HepG2 (cell line): ENCODE data around the gene FKBP10. TPM values are rescaled to one million over a fixed set of nuclear protein-coding genes. Genes with fewer than 3 reads are reported as not detected.

Experiments used
- ATAC-seq: fragments of 200-7000 bp; cut with Tn5 transposase; 3 replicates; pipeline ENCODE4 v1.9.1; 2020; ENCODE audit warnings: mild to moderate bottlenecking, moderate library complexity
- BruUV-seq: library from RNA; stranded (reverse); fragments of 400-500 nt; replicated peaks from 2 replicates; lab custom pipeline; 2021; lab: Mats Ljungman, UMichigan
- CTCF ChIA-PET: fragments of 300-600 bp; formaldehyde crosslinking; extraction: SDS; loops from one replicate; lab custom pipeline; 2021; ENCODE audit warnings: low total read pairs, inconsistent platforms, low intra/inter-chr PET ratio; lab: Yijun Ruan, JAX
- POLR2A ChIA-PET: fragments of 350-600 bp; sonication (Branson Sonifier 250); formaldehyde crosslinking; loops from one replicate; lab custom pipeline; 2020; ENCODE audit warnings: antibody characterized with exemption, inconsistent platforms; lab: Yijun Ruan, JAX
- DNase-seq: peaks from one replicate; pipeline ENCODE4 v3.0.0-alpha.2; 2015; ENCODE audit warnings: low spot score
- FAIRE-seq: peaks from 3 replicates; lab custom pipeline; 2011; peaks lifted over from hg19 to GRCh38; lab: Jason Lieb, UNC
- H2AFZ ChIP-seq: one replicate; pipeline ENCODE4 v1.6.1; 2011; ENCODE audit warnings: low read length, inconsistent platforms
- H3K27ac ChIP-seq: fragments of 300-600 bp; 3 replicates; pipeline ENCODE4 v1.8.0; 2011; ENCODE audit warnings: mixed run types, mild to moderate bottlenecking, mixed read lengths, low read length, inconsistent platforms; ENCODE audit not compliant: insufficient read depth; ENCODE audit errors: extremely low read length
- H3K27me3 ChIP-seq, 2 experiments: fragments of 200-600 bp in 1 of 2; 2 replicates in 1 of 2; 3 replicates in 1 of 2; pipeline versions ENCODE4 v1.6.0 to v1.8.0; 2011; ENCODE audit warnings: low read length in 2 of 2, mild to moderate bottlenecking in 2 of 2, moderate library complexity in 2 of 2, inconsistent platforms in 1 of 2; ENCODE audit not compliant: insufficient read depth in 2 of 2, control insufficient read depth in 1 of 2
- H3K36me3 ChIP-seq, 2 experiments: fragments of 200-600 bp in 1 of 2; replicated peaks in 1 of 2; 2 replicates in 1 of 2; 3 replicates in 1 of 2; pipeline versions ENCODE4 v1.5.1 to v1.8.0; 2011; ENCODE audit warnings: low read length in 2 of 2, inconsistent platforms in 1 of 2; ENCODE audit not compliant: insufficient read depth in 2 of 2, control insufficient read depth in 1 of 2
- H3K4me1 ChIP-seq: 2 replicates; pipeline ENCODE4 v1.5.1; 2012; ENCODE audit warnings: low read length, inconsistent platforms; ENCODE audit not compliant: insufficient read depth
- H3K4me2 ChIP-seq: 2 replicates; pipeline ENCODE4 v1.6.0; 2011; ENCODE audit warnings: low read depth, low read length, inconsistent platforms
- H3K4me3 ChIP-seq, 3 experiments: fragments of 200-600 bp in 1 of 3; sonication (generic), shearing (Covaris generic) in 1 of 3; replicated peaks in 1 of 3; 2 replicates each; pipeline ENCODE4 v1.5.1; 2011 to 2016; ENCODE audit warnings: low read length in 3 of 3, inconsistent platforms in 2 of 3, low read depth in 2 of 3, mild to moderate bottlenecking in 2 of 3, control low read depth in 1 of 3, mixed read lengths in 1 of 3; ENCODE audit not compliant: insufficient read depth in 1 of 3
- H3K79me2 ChIP-seq: one replicate; pipeline ENCODE4 v1.6.1; 2011; ENCODE audit warnings: low read length, inconsistent platforms; ENCODE audit not compliant: insufficient read depth
- H3K9ac ChIP-seq: 2 replicates; pipeline ENCODE4 v1.6.0; 2011; ENCODE audit warnings: mild to moderate bottlenecking, low read depth, low read length, inconsistent platforms; ENCODE audit not compliant: insufficient read depth
- H3K9me3 ChIP-seq: 2 replicates; pipeline ENCODE4 v1.5.1; 2012; ENCODE audit warnings: mild to moderate bottlenecking, low read length
- H4K20me1 ChIP-seq: 2 replicates; pipeline ENCODE4 v1.6.0; 2011; ENCODE audit warnings: inconsistent platforms, mild to moderate bottlenecking, low read length, moderate library complexity; ENCODE audit not compliant: insufficient read depth
- MTF2 ChIP-seq: sonication (generic); formaldehyde crosslinking; IDR thresholded peaks from 2 replicates; pipeline ENCODE4 v1.5.0; 2020; ENCODE audit warnings: missing genetic modification reagents, borderline replicate concordance
- NAIF1 ChIP-seq: sonication (generic); formaldehyde crosslinking; IDR thresholded peaks from 2 replicates; pipeline ENCODE4 v1.5.0; 2020; ENCODE audit warnings: mild to moderate bottlenecking, missing genetic modification reagents, borderline replicate concordance
- WGBS: methylation state at CpG from one replicate; pipeline ENCODE4 v1.1.6; 2017; ENCODE audit warnings: low lambda C conversion rate; 5-methylcytosine and 5-hydroxymethylcytosine counted together
- in situ Hi-C: cut with HindIII; loops from 2 replicates; pipeline ENCODE4 v1.10.0; 2017; ENCODE audit warnings: low pct_unique_long_range_greater_than_20kb; ENCODE audit not compliant: extremely low pct_ligation_motif_present
- intact Hi-C: fragments of 100-400 bp; cut with micrococcal nuclease; formaldehyde crosslinking; loops from one replicate; pipeline ENCODE4 v1.10.0; 2022; ENCODE audit not compliant: unreplicated experiment
- polyA plus RNA-seq, 8 experiments: library from polyadenylated mRNA; depleted of rRNA in 3 of 8; stranded (reverse) in 7 of 8; unstranded in 1 of 8; fragments of >200 nt; fragmentation: Illumina TruSeq in 4 of 8; extraction: Trizol in 4 of 8; gene quantifications; 2 replicates each; pipeline versions ENCODE4 v1.2.1 to v1.2.3, GENCODE V29; 2011 to 2016; ENCODE audit warnings: low read depth in 4 of 8, missing spikeins in 1 of 8, mixed read lengths in 1 of 8; ENCODE audit not compliant: insufficient read depth in 1 of 8
- total RNA-seq, 5 experiments: library from RNA; depleted of rRNA; stranded (reverse); fragments of >200 nt; fragmentation: Illumina TruSeq; extraction: Trizol; gene quantifications; 2 replicates each; pipeline ENCODE4 v1.2.3, GENCODE V29; 2016; ENCODE audit warnings: low read depth in 1 of 5
- TF ChIP-seq, protein P1 (sequence below): IDR thresholded peaks from 2 replicates; pipeline ENCODE4 v1.6.1; 2016; ENCODE audit warnings: mild to moderate bottlenecking, missing biosample characterization, missing genetic modification reagents
- TF ChIP-seq, protein P2 (sequence below): sonication (generic); formaldehyde crosslinking; IDR thresholded peaks from 2 replicates; pipeline ENCODE4 v1.5.1; 2020; ENCODE audit warnings: mild to moderate bottlenecking, missing genetic modification reagents, borderline replicate concordance

The FKBP10 gene
- total and polyA plus RNA-seq, 2 of the 13 experiments (the other 11 are each of a cell fraction or from before 2014, with no cell fraction given): 149 to 573 TPM

DNA sequence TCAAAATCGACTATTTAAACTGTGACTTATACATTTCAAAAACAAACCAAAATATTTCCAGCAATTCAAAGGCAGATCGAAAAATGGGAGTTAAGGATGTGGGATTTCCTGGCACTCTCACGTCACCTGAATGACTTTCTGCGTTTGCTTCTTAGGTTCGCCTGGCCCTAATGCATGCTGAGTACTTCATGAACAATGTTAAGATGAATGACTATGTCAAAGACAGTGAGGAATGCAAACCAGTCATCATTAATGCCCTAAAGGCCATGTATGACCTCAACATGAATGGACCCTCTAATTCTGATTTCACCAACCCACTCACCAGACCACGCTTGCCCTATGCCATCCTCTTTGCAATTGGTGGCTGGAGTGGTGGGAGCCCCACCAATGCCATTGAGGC, 32.2 kb downstream of the FKBP10 start:
- CTCF ChIA-PET: no interaction called here
- Histone ChIP-seq H3K9ac (no peak overlapping the region), H3K4me1 (peaks cover 6% of the 10 kb centered on the region; the same call in 1 of the 2 replicates), H3K27ac (no peak overlapping the region), H3K79me2 (peaks cover 4% of the 10 kb centered on the region), H3K36me3 (peaks cover 4 to 5% of the 10 kb centered on the region in 2 experiments; a peak in 3 of 5 replicates), H3K4me2 (no peak overlapping the region), H3K9me3 (no peaks in the 10 kb centered on the region), H3K4me3 (no peak overlapping the region), H3K27me3 (no peaks in the 10 kb centered on the region), H2AFZ (no peak overlapping the region), H4K20me1 (no peaks in the 10 kb centered on the region)
- in situ Hi-C loops (no loop called here), intact Hi-C loops (no loop called here)
- 84% methylated on average over 6 of the region's 6 CpGs for WGBS
- POLR2A ChIA-PET: no interaction called here
- ATAC-seq: no peak
- no peak for TF ChIP-seq MTF2
- DNase-seq: no peak
- BruUV-seq: no TSS peak
- FAIRE-seq: no peak

DNA sequence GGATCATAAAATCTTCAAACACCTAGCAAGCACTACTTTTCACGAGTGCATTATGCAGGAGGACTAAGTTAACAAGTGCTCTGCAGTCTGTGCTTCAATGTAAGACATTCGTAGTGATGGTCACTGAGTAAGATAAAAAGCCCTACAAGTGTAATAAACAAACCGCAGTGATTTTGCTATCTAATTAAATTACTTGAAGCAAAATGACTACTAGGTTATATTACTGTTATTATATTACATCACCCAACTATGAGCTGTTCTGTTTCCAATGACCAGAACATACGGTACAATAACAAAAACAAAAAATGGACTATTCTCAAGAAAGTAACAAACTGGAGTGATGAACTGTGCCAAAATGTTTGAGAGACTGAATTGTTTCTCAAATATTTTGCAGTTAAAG, 36.0 kb downstream of the FKBP10 start:
- Histone ChIP-seq H3K4me2 (no peak overlapping the region), H3K79me2 (peaks cover 33% of the 10 kb centered on the region), H3K27ac (no peak overlapping the region), H3K4me1 (no peaks in the 10 kb centered on the region), H3K36me3 (peaks cover 11 to 31% of the 10 kb centered on the region in 2 experiments), H2AFZ (no peak overlapping the region), H4K20me1 (no peaks in the 10 kb centered on the region), H3K9me3 (no peaks in the 10 kb centered on the region), H3K4me3 (no peak overlapping the region), H3K9ac (no peak overlapping the region), H3K27me3 (no peaks in the 10 kb centered on the region)
- in situ Hi-C loops (no loop called here), intact Hi-C loops (no loop called here)
- BruUV-seq: no TSS peak
- ChIA-PET CTCF (no interaction called here), POLR2A (no interaction called here)
- FAIRE-seq: no peak
- DNase-seq: no peak
- WGBS: 98% methylated on average over 4 of the region's 4 CpGs
- TF ChIP-seq, protein P1, sequence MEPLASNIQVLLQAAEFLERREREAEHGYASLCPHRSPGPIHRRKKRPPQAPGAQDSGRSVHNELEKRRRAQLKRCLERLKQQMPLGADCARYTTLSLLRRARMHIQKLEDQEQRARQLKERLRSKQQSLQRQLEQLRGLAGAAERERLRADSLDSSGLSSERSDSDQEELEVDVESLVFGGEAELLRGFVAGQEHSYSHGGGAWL (CRISPR knock-in tag): no peak
- TF ChIP-seq, protein P2, sequence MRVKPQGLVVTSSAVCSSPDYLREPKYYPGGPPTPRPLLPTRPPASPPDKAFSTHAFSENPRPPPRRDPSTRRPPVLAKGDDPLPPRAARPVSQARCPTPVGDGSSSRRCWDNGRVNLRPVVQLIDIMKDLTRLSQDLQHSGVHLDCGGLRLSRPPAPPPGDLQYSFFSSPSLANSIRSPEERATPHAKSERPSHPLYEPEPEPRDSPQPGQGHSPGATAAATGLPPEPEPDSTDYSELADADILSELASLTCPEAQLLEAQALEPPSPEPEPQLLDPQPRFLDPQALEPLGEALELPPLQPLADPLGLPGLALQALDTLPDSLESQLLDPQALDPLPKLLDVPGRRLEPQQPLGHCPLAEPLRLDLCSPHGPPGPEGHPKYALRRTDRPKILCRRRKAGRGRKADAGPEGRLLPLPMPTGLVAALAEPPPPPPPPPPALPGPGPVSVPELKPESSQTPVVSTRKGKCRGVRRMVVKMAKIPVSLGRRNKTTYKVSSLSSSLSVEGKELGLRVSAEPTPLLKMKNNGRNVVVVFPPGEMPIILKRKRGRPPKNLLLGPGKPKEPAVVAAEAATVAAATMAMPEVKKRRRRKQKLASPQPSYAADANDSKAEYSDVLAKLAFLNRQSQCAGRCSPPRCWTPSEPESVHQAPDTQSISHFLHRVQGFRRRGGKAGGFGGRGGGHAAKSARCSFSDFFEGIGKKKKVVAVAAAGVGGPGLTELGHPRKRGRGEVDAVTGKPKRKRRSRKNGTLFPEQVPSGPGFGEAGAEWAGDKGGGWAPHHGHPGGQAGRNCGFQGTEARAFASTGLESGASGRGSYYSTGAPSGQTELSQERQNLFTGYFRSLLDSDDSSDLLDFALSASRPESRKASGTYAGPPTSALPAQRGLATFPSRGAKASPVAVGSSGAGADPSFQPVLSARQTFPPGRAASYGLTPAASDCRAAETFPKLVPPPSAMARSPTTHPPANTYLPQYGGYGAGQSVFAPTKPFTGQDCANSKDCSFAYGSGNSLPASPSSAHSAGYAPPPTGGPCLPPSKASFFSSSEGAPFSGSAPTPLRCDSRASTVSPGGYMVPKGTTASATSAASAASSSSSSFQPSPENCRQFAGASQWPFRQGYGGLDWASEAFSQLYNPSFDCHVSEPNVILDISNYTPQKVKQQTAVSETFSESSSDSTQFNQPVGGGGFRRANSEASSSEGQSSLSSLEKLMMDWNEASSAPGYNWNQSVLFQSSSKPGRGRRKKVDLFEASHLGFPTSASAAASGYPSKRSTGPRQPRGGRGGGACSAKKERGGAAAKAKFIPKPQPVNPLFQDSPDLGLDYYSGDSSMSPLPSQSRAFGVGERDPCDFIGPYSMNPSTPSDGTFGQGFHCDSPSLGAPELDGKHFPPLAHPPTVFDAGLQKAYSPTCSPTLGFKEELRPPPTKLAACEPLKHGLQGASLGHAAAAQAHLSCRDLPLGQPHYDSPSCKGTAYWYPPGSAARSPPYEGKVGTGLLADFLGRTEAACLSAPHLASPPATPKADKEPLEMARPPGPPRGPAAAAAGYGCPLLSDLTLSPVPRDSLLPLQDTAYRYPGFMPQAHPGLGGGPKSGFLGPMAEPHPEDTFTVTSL (CRISPR knock-in tag): no peak
- TF ChIP-seq NAIF1 (CRISPR knock-in tag): no peak
- ATAC-seq: no peak
